Endothelial cell of umbilical vein (primary cell): ENCODE measurements around the gene CIRBP.

Experiments
- EZH2 ChIP-seq: IDR thresholded peaks from 2 replicates; pipeline ENCODE4 v1.6.1; 2012; ENCODE audit warnings: borderline replicate concordance, low read depth, mild to moderate bottlenecking, moderate library complexity, low read length, inconsistent platforms; ENCODE audit not compliant: severe bottlenecking
- MYC ChIP-seq: IDR thresholded peaks from one replicate; pipeline ENCODE4 v1.6.1; 2011; ENCODE audit warnings: mild to moderate bottlenecking, low read depth, low read length
- POLR2A ChIP-seq: IDR thresholded peaks from 2 replicates; pipeline ENCODE4 v1.6.1; 2012; ENCODE audit warnings: low read depth, mild to moderate bottlenecking, control low read depth, low read length
- POLR2AphosphoS5 ChIP-seq: IDR thresholded peaks from 2 replicates; pipeline ENCODE4 v1.6.1; 2012; ENCODE audit warnings: low read depth, mild to moderate bottlenecking, control low read depth, low read length, moderate library complexity; ENCODE audit not compliant: insufficient read depth
- TF ChIP-seq, protein P1 (sequence below), 2 donors: IDR thresholded peaks; 1 replicate in 1 of 2; 2 replicates in 1 of 2; pipeline ENCODE4 v1.5.1; 2011; ENCODE audit warnings: low read length in 2 of 2, mild to moderate bottlenecking in 2 of 2, moderate library complexity in 2 of 2, control low read depth in 1 of 2, inconsistent platforms in 1 of 2, low read depth in 1 of 2; ENCODE audit not compliant: insufficient read depth in 1 of 2; ENCODE audit errors: extremely low read depth in 1 of 2

DNA sequence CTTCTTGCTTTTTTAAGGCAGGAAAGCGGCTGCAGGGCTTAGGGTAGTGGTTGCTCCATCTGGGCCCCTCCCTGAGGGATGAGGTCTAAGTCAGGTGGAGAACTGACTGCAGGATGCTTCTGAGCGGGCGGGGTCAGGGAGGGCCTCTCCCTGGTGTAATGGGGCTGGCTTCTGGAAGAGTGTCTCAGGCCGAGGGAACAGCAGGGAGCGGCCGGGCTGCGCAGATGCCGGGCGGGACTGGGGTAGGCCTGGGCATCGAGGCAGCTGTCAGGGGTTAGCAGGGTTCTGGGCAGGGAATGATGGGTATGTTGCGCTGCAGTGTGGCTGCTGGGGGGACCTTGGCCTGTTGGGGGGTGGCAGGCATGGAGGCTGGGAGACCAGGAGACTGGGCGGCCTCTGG lies 8.9 kb downstream of the CIRBP start:
- TF ChIP-seq, protein P1, sequence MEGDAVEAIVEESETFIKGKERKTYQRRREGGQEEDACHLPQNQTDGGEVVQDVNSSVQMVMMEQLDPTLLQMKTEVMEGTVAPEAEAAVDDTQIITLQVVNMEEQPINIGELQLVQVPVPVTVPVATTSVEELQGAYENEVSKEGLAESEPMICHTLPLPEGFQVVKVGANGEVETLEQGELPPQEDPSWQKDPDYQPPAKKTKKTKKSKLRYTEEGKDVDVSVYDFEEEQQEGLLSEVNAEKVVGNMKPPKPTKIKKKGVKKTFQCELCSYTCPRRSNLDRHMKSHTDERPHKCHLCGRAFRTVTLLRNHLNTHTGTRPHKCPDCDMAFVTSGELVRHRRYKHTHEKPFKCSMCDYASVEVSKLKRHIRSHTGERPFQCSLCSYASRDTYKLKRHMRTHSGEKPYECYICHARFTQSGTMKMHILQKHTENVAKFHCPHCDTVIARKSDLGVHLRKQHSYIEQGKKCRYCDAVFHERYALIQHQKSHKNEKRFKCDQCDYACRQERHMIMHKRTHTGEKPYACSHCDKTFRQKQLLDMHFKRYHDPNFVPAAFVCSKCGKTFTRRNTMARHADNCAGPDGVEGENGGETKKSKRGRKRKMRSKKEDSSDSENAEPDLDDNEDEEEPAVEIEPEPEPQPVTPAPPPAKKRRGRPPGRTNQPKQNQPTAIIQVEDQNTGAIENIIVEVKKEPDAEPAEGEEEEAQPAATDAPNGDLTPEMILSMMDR (IDR thresholded peaks at IDR 0.05; ENCODE audit: extremely low read depth in 1 of 2, insufficient read depth in 1 of 2, low read depth in 1 of 2, low read length in 2 of 2) = no peak
- TF ChIP-seq POLR2AphosphoS5 (no peak), EZH2 (no peak), MYC (no peak), POLR2A (no peak)
